ENCODE data around the gene IGFALS.
A peak's percentile ranks its signal among the peaks of the same experiment; 100 is the strongest.

The IGFALS gene

DNA sequence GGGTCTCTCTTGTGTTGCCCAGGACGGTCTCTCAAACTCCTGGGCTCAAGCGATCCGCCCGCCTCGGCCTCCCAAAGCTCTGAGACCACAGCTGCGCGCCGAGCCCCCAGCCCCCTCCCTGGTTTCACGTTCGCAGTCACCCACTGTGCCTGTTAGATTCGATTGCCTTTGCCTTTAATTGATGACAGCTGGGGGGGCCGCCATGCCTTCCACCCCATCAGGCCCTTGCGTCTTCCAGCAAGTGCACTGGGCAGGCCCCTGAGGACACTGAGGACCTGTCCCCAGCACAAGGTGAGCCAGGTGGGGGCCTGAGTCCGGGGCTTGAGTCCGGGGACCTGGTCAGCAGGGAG, 3.3 kb downstream of the IGFALS start:
- no peak for DNase-seq (ENCODE audit: low read depth in 2 of 2)

GRCh38 chr16:1789643-1790045, 3.9 kb downstream of the IGFALS start:
- no peak for DNase-seq (ENCODE audit: low read depth in 2 of 2)

DNA sequence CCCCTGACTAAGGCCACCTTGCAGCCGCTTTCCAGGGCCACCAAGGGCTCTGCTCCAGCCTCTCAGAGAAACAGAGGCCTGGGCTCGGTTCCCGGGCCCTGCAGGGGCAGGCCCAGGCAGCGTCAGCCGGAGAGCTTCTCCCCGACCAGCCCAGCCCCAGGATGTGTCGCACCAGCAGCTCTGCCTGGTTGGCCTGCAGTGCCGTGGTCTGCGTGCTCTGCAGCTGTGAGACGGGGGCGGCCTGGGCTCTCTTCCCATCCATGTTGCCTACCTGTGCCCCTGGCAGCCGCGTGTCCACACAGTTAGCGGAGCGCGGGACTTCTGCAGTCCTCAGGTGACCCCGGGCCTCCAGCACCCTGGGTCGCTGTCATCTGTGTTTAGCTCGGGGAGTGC, 4.8 kb downstream of the IGFALS start:
- no peak for DNase-seq (ENCODE audit: low read depth in 2 of 2)

GRCh38 chr16:1788095-1788707, 5.3 kb downstream of the IGFALS start:
- no peak for DNase-seq (ENCODE audit: low read depth in 2 of 2)

DNA sequence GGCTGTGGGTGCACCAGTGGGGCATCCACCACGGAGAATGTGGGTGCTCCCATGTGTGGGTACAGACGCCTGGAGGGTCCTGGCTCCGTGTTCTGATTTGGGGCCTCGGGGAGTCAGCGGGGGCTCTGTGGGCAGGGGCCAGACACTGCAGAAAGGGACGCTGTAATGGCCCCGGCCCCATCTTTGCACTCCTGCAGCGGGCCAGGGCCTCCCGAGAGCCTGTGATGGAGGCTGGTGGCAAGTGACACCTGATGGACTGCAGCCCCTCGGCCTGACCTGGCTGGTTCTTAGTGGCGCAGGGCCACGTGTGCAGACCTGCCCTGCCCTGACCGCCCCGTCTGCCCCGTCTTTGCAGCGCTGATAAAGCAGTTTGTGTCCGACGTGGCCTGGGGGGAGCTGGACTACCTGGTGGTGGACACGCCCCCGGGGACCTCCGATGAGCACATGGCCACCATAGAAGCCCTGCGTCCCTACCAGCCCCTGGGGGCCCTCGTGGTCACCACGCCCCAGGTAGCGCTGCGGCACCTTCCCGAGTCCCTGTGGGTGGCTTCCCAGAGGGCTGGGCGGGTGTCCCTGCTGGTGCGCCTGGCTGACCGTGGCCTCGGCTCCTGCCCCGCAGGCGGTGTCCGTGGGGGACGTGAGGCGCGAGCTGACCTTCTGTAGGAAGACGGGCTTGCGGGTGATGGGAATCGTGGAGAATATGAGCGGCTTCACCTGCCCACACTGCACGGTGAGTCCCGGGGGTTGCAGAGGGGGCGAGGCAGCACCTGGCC, 6.0 kb downstream of the IGFALS start:
- DNase-seq (ENCODE audit: low read depth in 2 of 2), result no peak

DNA sequence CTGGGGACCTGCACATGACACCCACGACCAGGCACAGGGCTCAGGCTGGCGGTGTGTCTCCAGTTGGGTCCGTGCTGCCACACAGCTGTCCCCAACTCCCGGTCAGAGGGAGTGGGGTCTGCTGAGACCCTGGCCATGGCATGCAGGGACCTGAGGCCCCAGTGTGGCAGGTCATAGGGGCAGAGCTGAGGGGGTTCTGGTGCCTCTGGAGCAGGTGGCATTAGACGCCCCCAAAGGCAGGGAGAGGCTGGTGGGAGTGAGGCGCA, 6.5 kb downstream of the IGFALS start:
- no peak for DNase-seq (ENCODE audit: low read depth in 2 of 2)

GRCh38 chr16:1786242-1787055, 7.1 kb downstream of the IGFALS start:
- no peak for DNase-seq (ENCODE audit: low read depth in 2 of 2)

- no peak for DNase-seq (ENCODE audit: low read depth in 2 of 2)
These were observed 7.7 kb downstream of the IGFALS start for GRCh38 chr16:1785846-1786170.

DNA sequence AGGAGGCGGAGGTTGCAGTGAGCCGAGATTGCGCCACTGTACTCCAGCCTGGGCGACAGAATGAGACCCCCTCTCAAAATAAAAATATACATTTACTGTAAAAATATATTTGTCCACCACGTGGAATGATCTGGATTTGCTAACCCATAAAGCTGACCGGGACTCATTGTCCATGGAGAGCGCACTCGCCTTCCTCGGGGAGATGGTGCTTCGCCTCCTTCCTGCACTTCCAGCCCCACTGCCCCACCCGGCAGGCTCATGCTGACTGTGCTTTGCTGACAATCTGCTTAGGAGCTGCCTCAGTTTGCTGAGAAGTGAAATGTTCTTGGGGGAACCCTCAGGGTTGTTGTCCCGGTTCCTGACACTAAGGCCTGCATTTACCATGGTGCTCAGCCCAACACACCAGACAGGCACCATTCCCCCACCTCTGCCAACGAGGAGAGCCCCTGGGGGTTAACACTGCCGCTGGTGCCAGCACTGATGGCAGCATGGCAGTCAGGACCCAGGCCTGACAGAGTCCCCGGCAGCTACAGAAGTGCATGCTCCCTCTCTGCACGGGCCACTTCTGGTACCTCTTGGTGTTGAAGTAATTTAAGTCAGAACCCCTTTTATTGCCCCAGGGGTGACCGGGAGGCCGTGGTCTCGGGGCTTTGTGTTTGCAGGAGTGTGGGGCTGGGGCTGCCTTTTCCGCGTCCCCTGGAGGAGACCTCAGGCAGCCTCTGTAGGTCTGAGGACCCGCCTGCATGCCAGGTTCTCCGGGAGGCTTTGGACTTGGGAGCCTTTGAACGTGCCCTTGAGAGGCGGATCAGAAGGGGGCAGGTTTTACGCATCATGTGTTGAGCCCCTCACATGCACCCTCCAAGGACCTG, 8.3 kb downstream of the IGFALS start:
- DNase-seq (ENCODE audit: low read depth in 2 of 2), result no peak

DNA sequence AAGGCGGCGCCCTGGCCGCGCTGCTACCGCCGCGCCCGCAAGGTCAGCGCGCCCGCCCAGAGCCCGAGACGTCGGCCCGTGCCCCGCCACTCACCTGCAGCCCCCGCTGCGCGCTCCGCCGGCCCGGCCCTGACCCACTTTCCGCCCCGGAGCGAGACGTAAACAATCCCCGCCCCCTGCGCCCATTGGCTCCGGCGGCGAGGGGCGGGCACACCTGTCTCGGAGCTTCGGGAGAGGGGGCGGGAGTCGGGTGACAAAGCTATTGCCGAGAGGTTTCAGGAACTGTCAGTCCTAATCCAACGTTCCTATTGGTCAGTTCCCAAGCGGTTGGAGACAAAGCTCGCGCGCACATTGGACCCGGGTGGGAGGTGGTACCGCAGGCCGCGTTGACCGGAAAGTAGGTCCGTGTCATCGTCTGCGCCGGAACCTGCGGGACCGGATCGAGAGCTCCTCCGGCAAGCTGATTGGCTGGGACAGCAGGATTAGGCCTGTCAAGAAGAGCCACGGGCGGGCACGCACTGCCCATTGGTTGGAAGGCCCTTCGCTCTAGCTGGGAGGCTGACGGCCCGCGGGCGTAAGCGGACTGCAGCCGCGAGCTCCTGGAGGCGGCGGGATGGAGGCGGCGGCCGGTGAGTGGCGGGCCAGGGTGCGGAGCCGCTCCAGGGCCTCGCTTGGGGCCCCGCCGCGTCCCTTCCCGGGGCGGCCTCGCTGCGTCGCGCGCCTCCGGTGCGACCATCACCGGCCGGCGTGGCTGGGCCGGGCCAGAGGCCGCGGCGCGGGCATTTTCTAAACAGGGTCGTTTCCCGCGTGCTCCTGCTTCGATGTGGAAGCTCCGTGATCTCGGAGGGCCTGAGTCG, 10.9 kb downstream of the IGFALS start, which contains the start of the genes NUBP2 and SPSB3:
Gene NUBP2, plus strand, starts transcription at position 553 of the 857 bp plus-strand sequence. Its CDS starts 61 bp downstream, at position 614.
Gene SPSB3, minus strand, starts transcription at position 164 of the 857 bp plus-strand sequence. CDS start 1,088 bp downstream, outside the sequence.
- peak; percentile 96 to 98 for DNase-seq (ENCODE audit: low read depth in 2 of 2)

DNA sequence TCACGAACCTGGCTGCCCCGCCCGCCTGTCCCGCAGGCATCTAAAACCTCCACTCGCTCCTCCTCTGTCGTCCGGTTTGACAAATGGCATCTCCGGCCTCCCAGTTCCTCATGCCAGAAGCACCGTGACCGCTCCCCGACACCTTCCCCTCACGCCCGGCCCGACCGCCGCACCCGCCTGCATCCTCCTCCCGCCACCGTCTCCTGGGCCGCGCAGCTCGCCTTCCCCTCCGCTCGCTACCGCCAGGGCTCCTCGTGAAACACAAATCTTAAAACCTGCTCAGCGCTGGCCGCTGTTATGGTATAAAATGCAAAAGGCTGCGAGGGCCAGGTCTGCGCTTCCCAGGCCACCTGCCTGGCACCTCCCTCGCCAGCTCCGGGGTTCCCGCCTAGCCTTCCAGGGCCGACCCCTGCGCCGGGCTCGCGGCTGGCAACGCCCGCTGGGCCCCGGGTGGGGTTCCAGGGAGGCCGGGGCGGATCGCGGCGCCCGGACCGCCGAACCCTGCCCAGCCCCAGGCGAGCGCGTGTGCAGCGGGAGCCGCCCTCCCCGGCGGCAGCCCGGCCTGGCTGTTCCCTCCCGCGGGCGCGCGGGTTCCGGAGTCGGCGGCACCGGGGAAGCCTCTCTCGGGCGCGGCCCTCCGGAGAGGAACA, 11.6 kb downstream of the IGFALS start:
- no peak for DNase-seq (ENCODE audit: low read depth in 2 of 2)

DNA sequence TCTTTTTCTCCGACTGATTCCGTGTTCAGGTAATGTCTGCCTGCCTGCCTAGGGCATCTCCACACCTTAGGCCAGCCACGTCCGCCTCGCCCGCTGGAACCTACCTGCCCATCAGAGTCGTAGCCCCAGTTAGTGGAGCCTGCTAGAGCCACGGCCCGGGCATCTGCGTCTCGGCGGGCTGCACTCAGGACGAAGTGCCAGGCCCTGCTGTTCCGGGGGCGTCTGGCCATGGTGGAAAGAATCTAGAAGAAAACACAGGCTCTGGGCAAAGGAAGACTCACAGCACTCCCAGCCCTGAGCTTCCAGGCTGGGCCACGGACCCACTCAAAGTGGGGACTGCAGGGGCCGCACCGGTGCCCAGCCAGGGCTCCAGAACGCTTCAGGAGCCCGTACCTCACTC, 12.3 kb downstream of the IGFALS start:
- no peak for DNase-seq (ENCODE audit: low read depth in 2 of 2)

DNA sequence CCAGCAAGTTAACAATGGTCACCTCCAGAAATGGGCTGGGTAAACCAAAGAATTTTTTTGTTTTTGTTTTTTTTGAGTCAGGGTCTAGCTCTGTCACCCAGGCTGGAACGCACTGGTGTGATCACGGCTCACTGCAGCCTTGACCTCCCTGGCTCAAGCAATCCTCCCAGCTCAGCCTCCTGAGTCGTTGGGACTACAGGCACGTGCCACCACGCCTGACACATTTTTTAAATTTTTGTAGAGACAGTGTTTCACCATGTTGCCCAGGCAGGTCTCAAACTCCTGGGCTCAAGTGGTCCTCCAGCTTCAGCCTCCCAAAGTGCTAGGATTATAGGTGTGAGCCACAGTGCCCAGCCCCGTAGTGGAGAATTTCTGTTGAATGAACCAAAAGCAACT, 12.8 kb downstream of the IGFALS start:
- no peak for DNase-seq (ENCODE audit: low read depth in 2 of 2)

GRCh38 chr16:1779741-1780676, 13.5 kb downstream of the IGFALS start:
- no peak for DNase-seq (ENCODE audit: low read depth in 2 of 2)

GRCh38 chr16:1779234-1779701, 14.2 kb downstream of the IGFALS start:
- no peak for DNase-seq (ENCODE audit: low read depth in 2 of 2)

DNA sequence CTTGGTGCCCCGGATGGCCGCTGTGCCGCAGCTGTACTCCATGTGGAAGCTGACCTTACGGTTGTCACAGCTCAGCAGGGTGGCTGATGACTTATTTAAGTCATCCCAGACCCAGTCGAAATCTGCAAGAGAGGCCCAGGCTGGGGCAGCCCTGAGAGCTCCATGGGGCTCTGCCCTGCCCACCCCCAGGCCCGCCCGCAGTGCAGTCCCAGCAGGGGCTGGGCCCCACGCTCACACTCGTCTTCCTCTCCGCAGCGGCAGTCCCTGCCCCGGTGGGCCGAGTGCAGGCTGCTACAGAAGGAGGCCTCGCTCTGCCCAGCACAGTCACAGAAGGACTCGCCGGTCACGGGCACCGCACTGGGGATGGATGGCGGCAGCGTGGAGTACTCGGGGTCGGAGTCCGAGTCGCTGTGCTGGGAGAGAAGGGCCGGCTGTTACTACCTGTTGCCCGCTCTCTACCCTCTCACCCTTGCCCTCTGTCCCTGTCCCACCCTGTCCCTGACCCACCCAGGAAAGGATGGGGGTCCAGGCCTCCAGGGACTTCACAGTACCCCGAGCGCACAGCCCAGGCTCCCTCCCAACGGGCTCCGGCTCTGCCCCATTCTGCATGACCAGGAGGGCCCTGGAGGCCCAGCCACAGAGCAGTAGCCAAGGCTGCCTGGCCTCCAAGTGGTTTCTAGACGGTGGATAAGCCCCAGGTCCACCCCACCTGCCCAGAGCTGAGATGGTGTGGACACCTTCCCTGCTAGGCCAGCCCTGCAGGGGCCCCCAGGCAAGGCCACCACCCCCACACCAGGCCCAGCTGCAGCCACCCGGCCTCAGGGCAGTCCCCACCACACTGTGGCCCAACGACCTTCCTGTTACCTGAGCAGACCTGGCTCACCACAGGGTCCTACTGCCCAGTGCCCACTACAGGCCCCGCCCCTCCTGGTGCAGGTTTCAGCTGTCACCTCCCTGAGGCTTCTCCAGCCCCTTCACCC, 15.0 kb downstream of the IGFALS start:
- no peak for DNase-seq (ENCODE audit: low read depth in 2 of 2)

DNA sequence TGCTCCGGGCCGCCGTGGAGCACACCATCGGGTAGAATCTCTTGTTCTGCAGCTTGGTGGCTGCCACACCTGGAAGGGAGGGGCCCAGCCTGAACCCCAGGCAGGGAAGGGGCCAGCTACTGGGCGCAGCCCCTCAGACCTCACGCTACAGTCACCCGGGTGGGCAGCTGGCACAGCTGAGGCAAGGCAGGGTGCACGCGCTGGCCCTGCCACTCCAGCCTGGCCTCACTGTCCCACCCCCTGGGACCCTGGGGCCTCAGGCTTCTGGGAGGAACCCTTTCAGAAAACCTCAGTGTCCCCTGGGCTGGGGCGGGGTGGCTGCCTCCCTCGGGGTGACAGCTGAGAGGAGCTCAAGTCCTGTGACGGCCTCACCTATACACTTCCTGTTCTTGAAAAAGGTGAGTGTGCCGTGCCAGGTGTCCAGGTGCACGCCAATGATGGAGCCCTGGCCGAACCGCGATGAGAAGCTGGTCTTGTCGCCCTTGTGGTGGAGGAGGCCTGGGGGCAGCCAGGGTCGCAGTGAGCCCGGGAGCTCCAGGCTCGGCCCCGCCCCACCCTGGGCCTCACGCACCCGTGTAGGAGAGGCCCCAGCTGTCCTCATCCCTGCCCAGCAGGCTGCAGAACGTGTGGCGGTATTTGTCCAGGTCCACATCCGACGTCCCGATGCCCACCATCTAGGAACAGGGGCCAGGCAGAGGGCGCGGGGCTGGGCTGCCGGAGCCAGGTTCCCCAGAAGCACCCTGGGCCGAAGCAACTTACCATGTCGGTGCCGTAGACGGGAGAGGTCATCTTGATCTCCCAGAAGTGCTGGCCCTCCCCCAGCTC, 15.9 kb downstream of the IGFALS start:
- DNase-seq (ENCODE audit: low read depth in 2 of 2), result no peak

All from stimulated activated CD8-positive, alpha-beta memory T cell treated with anti-CD3 and anti-CD28 coated beads, Interleukin-7, amount 100 ng/mL, for 4 hours (primary cell).